Jurkat, Clone E6-1 (cell line): ENCODE results near the gene SP4.

Source experiments
- DNase-seq: peaks from one replicate; pipeline ENCODE4 v3.0.0-alpha.2; 2011; ENCODE audit warnings: low read depth, low spot score
- H3K4me3 ChIP-seq: 2 replicates; pipeline ENCODE4 v1.5.1; 2011; ENCODE audit warnings: mild to moderate bottlenecking, low read length, control low read depth, moderate library complexity

The SP4 gene

DNA sequence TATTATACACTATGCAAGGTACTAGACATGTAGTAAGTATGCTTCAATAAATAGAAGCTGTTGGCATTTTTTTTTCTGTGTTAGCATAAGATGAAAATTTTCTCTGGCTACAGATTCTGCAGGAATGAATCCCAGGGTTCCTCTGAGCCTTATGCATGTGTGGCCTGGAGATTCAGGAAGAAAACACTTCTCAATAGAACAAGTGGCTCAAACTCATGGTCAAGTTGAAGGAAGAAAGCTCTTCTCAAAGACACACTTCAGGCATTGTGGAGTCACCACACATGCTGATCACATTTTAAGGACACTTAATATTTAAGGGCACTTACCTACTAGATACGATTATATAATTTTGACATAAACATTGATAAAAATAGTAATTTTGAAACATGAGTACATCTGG is 134.5 kb downstream of the SP4 start:
- H3K4me3 ChIP-seq = no peak overlapping the region
- DNase-seq = no peak
